Mammary epithelial cell (primary cell): ENCODE measurements around the gene RIPK4.
"Not testable (repeated sequence)": the region's sequence is repeated elsewhere in the genome, so short reads cannot be mapped to it uniquely, and the experiment has no call there.

Source experiments
- CTCF ChIP-seq, 2 donors: IDR thresholded peaks in 1 of 2; conservative IDR thresholded peaks in 1 of 2; 2 replicates each; pipeline ENCODE4 v1.5.1; 2011 to 2012; ENCODE audit warnings: inconsistent platforms in 2 of 2, low read length in 2 of 2, mild to moderate bottlenecking in 2 of 2, control low read depth in 1 of 2, low read depth in 1 of 2; ENCODE audit not compliant: insufficient read depth in 1 of 2; ENCODE audit errors: extremely low read depth in 1 of 2
- EZH2 ChIP-seq: IDR thresholded peaks from 2 replicates; pipeline ENCODE4 v1.6.1; 2012; ENCODE audit warnings: low read length, inconsistent platforms, borderline replicate concordance

DNA sequence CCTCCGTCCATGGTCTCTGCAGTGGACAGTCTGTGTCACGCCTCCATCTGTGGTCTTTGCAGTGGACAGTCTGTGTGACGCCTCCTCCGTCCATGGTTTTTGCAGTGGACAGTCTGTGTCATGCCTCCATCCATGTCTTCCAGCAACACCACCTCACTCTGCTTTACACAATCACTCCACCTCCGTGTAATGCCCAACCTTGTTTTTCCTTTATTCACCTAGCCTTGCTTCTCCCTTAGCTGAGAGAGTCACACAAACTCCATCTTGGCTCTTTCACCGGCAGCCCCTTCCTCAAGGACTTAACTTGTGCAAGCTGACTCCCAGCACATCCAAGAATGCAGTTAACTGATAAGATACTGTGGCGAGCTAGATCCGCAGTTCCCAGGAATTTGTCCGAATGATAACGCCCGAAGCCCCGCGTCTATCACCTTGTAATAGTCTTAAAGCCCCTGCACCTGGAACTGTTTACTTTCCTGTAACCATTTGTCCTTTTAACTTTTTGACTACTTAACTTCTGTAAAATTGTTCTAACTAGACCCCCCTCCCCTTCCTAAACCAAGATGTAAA, 52.5 kb downstream of the RIPK4 start:
- TF ChIP-seq CTCF (conservative IDR thresholded peaks at IDR 0.05 in 1 of 2, IDR thresholded peaks at IDR 0.05 in 1 of 2; ENCODE audit: extremely low read depth in 1 of 2, insufficient read depth in 1 of 2, low read depth in 1 of 2, low read length in 2 of 2); EZH2: not testable (repeated sequence)
